ENCODE measurements around the gene TSPAN18. TPM values are rescaled to one million over a fixed set of nuclear protein-coding genes. Genes with fewer than 3 reads are reported as not detected.

Gene TSPAN18
- total RNA-seq, 1 experiment from 2014 or later, result 18.3 TPM

DNA sequence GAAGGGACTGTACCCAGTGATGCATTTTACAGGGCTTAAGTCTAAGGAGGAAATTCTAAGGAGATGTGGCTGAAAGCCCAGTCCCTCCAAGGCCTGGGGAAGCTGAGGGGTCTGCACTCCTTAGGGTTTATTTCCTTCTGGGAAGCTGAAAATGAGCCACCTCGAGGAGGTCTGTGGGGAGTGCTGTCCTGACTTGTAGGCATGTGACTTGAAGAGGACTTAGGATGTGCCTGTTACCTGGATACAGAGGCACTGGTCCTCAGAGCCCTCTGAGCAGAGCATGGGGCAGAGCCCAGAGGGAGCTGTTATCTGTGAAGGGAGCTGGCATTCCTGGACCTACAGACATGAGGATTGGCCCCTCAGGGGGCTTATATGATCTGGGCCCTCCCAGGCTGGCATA lies 146.8 kb downstream of the TSPAN18 start:
- no peaks in the 10 kb centered on the region for H3K9me3 ChIP-seq (ENCODE audit: control insufficient read depth in 1 of 2, insufficient read depth in 1 of 2, low read depth in 1 of 2, low read length in 2 of 2)
- CTCF ChIA-PET, result no interaction called here
- H2AFZ ChIP-seq (ENCODE audit: low read depth, low read length, poor library complexity, severe bottlenecking), result no peak overlapping the region
- no peak overlapping the region for H3K4me2 ChIP-seq (ENCODE audit: low read length)
- no peaks in the 10 kb centered on the region for H4K20me1 ChIP-seq (ENCODE audit: insufficient read depth)
- H3K36me3 ChIP-seq (ENCODE audit: control insufficient read depth in 1 of 2, insufficient read depth in 2 of 2, low read length in 2 of 2), result no peaks in the 10 kb centered on the region
- RAD21 ChIA-PET (ENCODE audit: low non-redundant PET in 1 of 2, low total read pairs in 2 of 2, uncharacterized antibody in 2 of 2, unreplicated experiment in 2 of 2), result no interaction called here
- TF ChIP-seq FOSL1 (IDR thresholded peaks at IDR 0.05; ENCODE audit: low read depth), result no peak
- no peak for TF ChIP-seq CEBPB (IDR thresholded peaks at IDR 0.05; ENCODE audit: low read depth)
- TF ChIP-seq EZH2 (IDR thresholded peaks at IDR 0.05), result no peak
- TF ChIP-seq YY1 (IDR thresholded peaks at IDR 0.05; ENCODE audit: extremely low read depth, insufficient replicate concordance, low read depth, low read length), result no peak
- TF ChIP-seq, protein P1, sequence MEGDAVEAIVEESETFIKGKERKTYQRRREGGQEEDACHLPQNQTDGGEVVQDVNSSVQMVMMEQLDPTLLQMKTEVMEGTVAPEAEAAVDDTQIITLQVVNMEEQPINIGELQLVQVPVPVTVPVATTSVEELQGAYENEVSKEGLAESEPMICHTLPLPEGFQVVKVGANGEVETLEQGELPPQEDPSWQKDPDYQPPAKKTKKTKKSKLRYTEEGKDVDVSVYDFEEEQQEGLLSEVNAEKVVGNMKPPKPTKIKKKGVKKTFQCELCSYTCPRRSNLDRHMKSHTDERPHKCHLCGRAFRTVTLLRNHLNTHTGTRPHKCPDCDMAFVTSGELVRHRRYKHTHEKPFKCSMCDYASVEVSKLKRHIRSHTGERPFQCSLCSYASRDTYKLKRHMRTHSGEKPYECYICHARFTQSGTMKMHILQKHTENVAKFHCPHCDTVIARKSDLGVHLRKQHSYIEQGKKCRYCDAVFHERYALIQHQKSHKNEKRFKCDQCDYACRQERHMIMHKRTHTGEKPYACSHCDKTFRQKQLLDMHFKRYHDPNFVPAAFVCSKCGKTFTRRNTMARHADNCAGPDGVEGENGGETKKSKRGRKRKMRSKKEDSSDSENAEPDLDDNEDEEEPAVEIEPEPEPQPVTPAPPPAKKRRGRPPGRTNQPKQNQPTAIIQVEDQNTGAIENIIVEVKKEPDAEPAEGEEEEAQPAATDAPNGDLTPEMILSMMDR (IDR thresholded peaks at IDR 0.05 in 2 of 3, conservative IDR thresholded peaks at IDR 0.05 in 1 of 3; ENCODE audit: borderline replicate concordance in 1 of 3, insufficient read depth in 1 of 3, low read depth in 2 of 3, low read length in 2 of 3), result no peak
- TF ChIP-seq, protein P2, sequence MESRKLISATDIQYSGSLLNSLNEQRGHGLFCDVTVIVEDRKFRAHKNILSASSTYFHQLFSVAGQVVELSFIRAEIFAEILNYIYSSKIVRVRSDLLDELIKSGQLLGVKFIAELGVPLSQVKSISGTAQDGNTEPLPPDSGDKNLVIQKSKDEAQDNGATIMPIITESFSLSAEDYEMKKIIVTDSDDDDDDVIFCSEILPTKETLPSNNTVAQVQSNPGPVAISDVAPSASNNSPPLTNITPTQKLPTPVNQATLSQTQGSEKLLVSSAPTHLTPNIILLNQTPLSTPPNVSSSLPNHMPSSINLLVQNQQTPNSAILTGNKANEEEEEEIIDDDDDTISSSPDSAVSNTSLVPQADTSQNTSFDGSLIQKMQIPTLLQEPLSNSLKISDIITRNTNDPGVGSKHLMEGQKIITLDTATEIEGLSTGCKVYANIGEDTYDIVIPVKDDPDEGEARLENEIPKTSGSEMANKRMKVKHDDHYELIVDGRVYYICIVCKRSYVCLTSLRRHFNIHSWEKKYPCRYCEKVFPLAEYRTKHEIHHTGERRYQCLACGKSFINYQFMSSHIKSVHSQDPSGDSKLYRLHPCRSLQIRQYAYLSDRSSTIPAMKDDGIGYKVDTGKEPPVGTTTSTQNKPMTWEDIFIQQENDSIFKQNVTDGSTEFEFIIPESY (IDR thresholded peaks at IDR 0.05; ENCODE audit: extremely low read depth, insufficient replicate concordance, low read length), result no peak
- TF ChIP-seq ZFX (IDR thresholded peaks at IDR 0.05), result no peak
- TF ChIP-seq, protein P3, sequence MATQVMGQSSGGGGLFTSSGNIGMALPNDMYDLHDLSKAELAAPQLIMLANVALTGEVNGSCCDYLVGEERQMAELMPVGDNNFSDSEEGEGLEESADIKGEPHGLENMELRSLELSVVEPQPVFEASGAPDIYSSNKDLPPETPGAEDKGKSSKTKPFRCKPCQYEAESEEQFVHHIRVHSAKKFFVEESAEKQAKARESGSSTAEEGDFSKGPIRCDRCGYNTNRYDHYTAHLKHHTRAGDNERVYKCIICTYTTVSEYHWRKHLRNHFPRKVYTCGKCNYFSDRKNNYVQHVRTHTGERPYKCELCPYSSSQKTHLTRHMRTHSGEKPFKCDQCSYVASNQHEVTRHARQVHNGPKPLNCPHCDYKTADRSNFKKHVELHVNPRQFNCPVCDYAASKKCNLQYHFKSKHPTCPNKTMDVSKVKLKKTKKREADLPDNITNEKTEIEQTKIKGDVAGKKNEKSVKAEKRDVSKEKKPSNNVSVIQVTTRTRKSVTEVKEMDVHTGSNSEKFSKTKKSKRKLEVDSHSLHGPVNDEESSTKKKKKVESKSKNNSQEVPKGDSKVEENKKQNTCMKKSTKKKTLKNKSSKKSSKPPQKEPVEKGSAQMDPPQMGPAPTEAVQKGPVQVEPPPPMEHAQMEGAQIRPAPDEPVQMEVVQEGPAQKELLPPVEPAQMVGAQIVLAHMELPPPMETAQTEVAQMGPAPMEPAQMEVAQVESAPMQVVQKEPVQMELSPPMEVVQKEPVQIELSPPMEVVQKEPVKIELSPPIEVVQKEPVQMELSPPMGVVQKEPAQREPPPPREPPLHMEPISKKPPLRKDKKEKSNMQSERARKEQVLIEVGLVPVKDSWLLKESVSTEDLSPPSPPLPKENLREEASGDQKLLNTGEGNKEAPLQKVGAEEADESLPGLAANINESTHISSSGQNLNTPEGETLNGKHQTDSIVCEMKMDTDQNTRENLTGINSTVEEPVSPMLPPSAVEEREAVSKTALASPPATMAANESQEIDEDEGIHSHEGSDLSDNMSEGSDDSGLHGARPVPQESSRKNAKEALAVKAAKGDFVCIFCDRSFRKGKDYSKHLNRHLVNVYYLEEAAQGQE (IDR thresholded peaks at IDR 0.05; ENCODE audit: low read depth), result no peak
- TF ChIP-seq JUND (IDR thresholded peaks at IDR 0.05), result no peak
- no peaks in the 10 kb centered on the region for H3K27me3 ChIP-seq (ENCODE audit: insufficient read depth, low read length)
- H3K79me2 ChIP-seq (ENCODE audit: insufficient read depth, low read length), result no peaks in the 10 kb centered on the region
- no peak overlapping the region for H3K9ac ChIP-seq (ENCODE audit: low read length)
- no peak overlapping the region for H3K4me3 ChIP-seq (replicated peaks in 1 of 2; ENCODE audit: low read depth in 1 of 2, low read length in 2 of 2)
- POLR2A ChIA-PET, result no interaction called here
- no peaks in the 10 kb centered on the region for H3K9me2 ChIP-seq (ENCODE audit: insufficient read depth)
- intact Hi-C loops (cut with micrococcal nuclease), result no loop called here
- H3K27ac ChIP-seq (ENCODE audit: low read depth, low read length), result no peak overlapping the region
- no peak for DNase-seq (ENCODE audit: low read depth, low spot score)
- BruUV-seq (replicated peaks), result no TSS peak
- no peak for ATAC-seq
- H3K4me1 ChIP-seq (ENCODE audit: control insufficient read depth in 1 of 2, insufficient read depth in 2 of 2, low read length in 2 of 2), result no peaks in the 10 kb centered on the region

Measured in HCT116 (cell line).